Activated B cell treated with CpG ODN at 0.5 μM for 24 hours (primary cell): ENCODE measurements around the gene PADI3. TPM values are rescaled to one million over a fixed set of nuclear protein-coding genes. Genes with fewer than 3 reads are reported as not detected.

Experiments used
- ATAC-seq: fragments of 200-7000 bp; cut with Tn5 transposase; one replicate; pipeline ENCODE4 v1.10.0; 2021; ENCODE audit warnings: low read depth, mild to moderate bottlenecking, moderate library complexity
- CTCF ChIA-PET: fragments of 350-600 bp; sonication (Branson Sonifier 250); formaldehyde crosslinking; loops from one replicate; lab custom pipeline; 2021; ENCODE audit warnings: antibody characterized with exemption; lab: Charles Lee
- POLR2A ChIA-PET: fragments of 350-600 bp; sonication (Branson Sonifier 250); formaldehyde crosslinking; loops from one replicate; lab custom pipeline; 2021; ENCODE audit warnings: antibody characterized with exemption; lab: Charles Lee
- DNase-seq: peaks from one replicate; pipeline ENCODE4 v3.0.0; 2022
- H3K27ac Mint-ChIP-seq: one replicate; pipeline ENCODE4 v1.8.0; 2020; ENCODE audit warnings: mixed read lengths
- H3K27me3 Mint-ChIP-seq: one replicate; pipeline ENCODE4 v1.8.0; 2021; ENCODE audit warnings: mixed read lengths
- H3K36me3 Mint-ChIP-seq: one replicate; pipeline ENCODE4 v1.8.0; 2021; ENCODE audit warnings: low read depth, mixed read lengths
- H3K4me1 Mint-ChIP-seq: one replicate; pipeline ENCODE4 v1.8.0; 2021; ENCODE audit warnings: mixed read lengths
- H3K4me3 Mint-ChIP-seq: one replicate; pipeline ENCODE4 v1.8.0; 2020; ENCODE audit warnings: mild to moderate bottlenecking, mixed read lengths
- H3K9me3 Mint-ChIP-seq: one replicate; pipeline ENCODE4 v1.8.0; 2020; ENCODE audit warnings: mixed read lengths
- intact Hi-C: fragments of 100-400 bp; cut with micrococcal nuclease; formaldehyde crosslinking; loops from one replicate; pipeline ENCODE4 v1.15.1; 2024
- total RNA-seq: library from RNA; stranded (reverse); gene quantifications from 2 replicates; pipeline ENCODE4 v1.2.3, GENCODE V29; 2022
- TF ChIP-seq, protein P1 (sequence below): fragments of 200-600 bp; IDR thresholded peaks from one replicate; pipeline ENCODE4 v1.8.0; 2022; ENCODE audit warnings: antibody characterized with exemption, mild to moderate bottlenecking

Gene PADI3
- total RNA-seq, 1 donor from 2014 or later, result not detected

DNA sequence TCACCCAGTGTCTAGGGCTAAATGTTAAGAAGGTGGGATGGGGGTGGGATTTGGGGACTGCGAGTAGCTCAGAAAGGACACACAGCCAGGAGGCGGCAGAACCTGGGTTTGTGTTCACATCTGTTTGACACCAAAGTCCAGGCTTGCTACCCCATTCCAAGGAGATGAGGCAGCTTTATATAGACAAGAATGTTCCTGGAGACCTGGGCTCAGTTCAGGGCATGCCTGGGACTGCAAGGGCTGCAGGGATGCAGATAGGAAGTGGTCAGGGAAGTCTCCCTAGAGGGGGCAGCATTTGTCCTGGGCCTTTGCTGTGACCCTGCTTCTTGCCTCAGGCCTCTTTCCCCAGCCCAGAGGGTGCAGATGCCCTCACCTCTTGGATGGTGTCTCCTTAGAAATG is 16.3 kb downstream of the PADI3 start:
- Mint-ChIP-seq H3K4me1 (no peaks in the 10 kb centered on the region), H3K27ac (no peak overlapping the region), H3K4me3 (no peak overlapping the region), H3K27me3 (peaks cover 4% of the 10 kb centered on the region), H3K9me3 (peaks cover 6% of the 10 kb centered on the region), H3K36me3 (no peaks in the 10 kb centered on the region)
- TF ChIP-seq, protein P1, sequence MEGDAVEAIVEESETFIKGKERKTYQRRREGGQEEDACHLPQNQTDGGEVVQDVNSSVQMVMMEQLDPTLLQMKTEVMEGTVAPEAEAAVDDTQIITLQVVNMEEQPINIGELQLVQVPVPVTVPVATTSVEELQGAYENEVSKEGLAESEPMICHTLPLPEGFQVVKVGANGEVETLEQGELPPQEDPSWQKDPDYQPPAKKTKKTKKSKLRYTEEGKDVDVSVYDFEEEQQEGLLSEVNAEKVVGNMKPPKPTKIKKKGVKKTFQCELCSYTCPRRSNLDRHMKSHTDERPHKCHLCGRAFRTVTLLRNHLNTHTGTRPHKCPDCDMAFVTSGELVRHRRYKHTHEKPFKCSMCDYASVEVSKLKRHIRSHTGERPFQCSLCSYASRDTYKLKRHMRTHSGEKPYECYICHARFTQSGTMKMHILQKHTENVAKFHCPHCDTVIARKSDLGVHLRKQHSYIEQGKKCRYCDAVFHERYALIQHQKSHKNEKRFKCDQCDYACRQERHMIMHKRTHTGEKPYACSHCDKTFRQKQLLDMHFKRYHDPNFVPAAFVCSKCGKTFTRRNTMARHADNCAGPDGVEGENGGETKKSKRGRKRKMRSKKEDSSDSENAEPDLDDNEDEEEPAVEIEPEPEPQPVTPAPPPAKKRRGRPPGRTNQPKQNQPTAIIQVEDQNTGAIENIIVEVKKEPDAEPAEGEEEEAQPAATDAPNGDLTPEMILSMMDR, result no peak
- ChIA-PET POLR2A (no interaction called here), CTCF (interaction anchor here (0.6 kb wide), 1 partner anchor 393 kb away, joined by 4 read pairs; no protein-coding TSS in a partner anchor)
- ATAC-seq (no peak), DNase-seq (no peak)
- intact Hi-C loops, result no loop called here

DNA sequence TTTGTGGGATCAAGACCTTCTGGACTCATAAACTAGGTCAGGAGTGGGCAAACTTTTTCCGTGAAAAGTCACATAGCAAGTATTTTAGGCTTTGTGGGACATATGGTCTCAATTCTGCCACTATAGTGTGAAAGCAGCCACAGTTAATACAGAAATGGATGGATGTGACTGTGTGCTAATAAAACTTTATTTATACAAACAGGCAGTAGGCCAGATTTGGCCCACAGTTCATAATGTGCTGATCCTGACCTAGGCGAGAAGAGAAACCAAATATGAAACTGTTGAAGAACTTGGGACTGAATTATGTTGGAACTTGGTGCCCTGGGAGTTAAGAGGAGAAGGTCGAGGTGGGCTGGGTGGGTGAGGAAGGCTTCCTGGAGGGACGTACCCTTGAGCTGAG is 17.1 kb downstream of the PADI3 start:
- no peak overlapping the region for H3K27ac Mint-ChIP-seq
- DNase-seq, result no peak
- TF ChIP-seq, protein P1, result no peak
- H3K27me3 Mint-ChIP-seq, result peaks cover 4% of the 10 kb centered on the region
- CTCF ChIA-PET, result no interaction called here
- no peaks in the 10 kb centered on the region for H3K4me1 Mint-ChIP-seq
- POLR2A ChIA-PET, result no interaction called here
- H3K4me3 Mint-ChIP-seq, result no peak overlapping the region
- peaks cover 6% of the 10 kb centered on the region for H3K9me3 Mint-ChIP-seq
- intact Hi-C loops, result no loop called here
- H3K36me3 Mint-ChIP-seq, result no peaks in the 10 kb centered on the region
- no peak for ATAC-seq

DNA sequence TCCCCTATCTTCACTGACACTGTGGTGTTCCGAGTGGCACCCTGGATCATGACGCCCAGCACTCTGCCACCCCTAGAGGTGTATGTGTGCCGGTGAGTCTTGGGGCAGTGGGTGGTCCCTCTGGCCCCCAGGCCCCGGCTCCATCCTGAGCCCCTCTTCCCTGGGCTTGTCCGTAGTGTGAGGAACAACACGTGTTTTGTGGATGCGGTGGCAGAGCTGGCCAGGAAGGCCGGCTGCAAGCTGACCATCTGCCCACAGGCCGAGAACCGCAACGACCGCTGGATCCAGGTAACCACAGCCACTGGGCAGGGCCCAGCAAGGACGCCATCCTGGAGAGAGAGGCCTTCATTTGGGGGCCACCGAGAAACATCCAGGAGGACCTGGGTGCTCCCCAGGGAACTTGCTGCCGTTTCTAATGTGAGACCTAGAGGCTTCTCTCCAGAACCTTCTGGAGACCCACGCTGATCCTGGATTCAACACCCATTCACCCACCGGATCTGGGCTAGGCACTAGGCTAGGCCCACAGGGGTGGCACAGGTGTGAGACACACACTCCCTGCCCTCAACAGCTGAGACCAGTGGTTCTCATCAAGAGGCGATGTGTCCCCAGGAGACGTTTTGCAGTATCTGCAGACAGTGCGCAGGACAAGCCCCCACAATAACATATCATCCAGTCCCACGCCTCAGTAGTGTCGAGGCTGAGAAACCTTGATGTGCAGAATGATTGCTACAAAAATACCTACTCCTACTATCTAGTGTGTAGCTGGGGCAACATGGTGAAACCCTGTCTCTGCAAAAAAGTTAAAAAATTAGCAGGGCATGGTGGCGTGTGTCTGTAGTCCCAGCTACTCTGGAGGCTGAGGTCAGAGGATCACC is 22.2 kb downstream of the PADI3 start:
- intact Hi-C loops, result no loop called here
- no peak overlapping the region for H3K27ac Mint-ChIP-seq
- POLR2A ChIA-PET, result no interaction called here
- ATAC-seq (no peak), DNase-seq (no peak)
- TF ChIP-seq, protein P1, result no peak
- H3K4me3 Mint-ChIP-seq, result no peak overlapping the region
- CTCF ChIA-PET, result no interaction called here
- no peaks in the 10 kb centered on the region for H3K9me3 Mint-ChIP-seq
- peaks cover 7% of the 10 kb centered on the region for H3K27me3 Mint-ChIP-seq
- H3K4me1 Mint-ChIP-seq, result no peaks in the 10 kb centered on the region
- no peaks in the 10 kb centered on the region for H3K36me3 Mint-ChIP-seq

DNA sequence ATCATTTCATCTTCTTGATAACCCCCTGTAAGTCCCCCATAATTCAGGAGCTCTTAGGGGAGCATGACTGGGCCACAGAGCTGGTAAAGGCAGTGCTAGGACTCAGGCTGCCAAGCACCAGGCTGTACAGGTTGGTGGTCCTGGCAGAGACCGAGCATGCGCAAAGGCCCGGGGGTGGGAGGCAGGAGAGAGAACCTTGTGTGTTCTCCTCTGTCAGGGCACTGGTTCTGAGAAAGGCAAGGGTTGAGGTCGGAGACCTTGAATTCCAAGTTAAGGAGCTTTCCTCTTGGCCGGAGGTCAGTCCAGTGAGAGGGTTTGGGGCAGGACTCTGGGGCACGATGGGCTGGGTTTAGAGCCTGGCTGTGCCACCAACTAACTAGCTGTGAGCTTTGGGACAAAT is 23.2 kb downstream of the PADI3 start:
- CTCF ChIA-PET, result no interaction called here
- ATAC-seq, result no peak
- Mint-ChIP-seq H3K4me3 (no peak overlapping the region), H3K9me3 (no peaks in the 10 kb centered on the region), H3K4me1 (no peaks in the 10 kb centered on the region), H3K27ac (no peak overlapping the region), H3K27me3 (peaks cover 7% of the 10 kb centered on the region), H3K36me3 (no peaks in the 10 kb centered on the region)
- TF ChIP-seq, protein P1, result no peak
- DNase-seq, result no peak
- POLR2A ChIA-PET, result no interaction called here
- intact Hi-C loops, result no loop called here

DNA sequence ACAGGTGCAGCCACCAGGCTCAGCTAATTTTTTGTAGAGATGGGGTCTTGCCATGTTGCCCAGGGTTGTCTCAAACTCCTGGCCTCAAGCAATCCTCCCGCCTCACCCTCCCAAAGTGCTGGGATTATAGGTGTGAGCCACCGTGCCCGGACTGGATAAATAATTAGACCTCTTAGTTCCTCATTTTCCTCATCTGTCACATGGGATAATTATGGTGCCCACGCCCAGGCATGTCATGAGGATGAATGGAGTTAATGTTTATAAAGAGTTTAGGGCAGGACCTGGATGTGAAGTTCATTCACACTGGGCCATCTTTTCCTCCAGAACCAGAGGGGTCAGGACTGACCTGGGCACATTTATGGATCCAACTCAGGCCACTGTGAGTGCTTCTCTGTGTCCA is 23.7 kb downstream of the PADI3 start:
- Mint-ChIP-seq H3K27ac (no peak overlapping the region), H3K27me3 (peaks cover 7% of the 10 kb centered on the region), H3K4me1 (no peaks in the 10 kb centered on the region), H3K9me3 (no peaks in the 10 kb centered on the region), H3K36me3 (no peaks in the 10 kb centered on the region), H3K4me3 (no peak overlapping the region)
- DNase-seq, result no peak
- TF ChIP-seq, protein P1, result no peak
- POLR2A ChIA-PET, result no interaction called here
- intact Hi-C loops, result no loop called here
- ATAC-seq, result no peak
- CTCF ChIA-PET, result no interaction called here
